GM18498 (cell line): ENCODE measurements around the gene INPP5B.

Experiments
- ATAC-seq: cut with Tn5 transposase; IDR thresholded peaks from one replicate; pipeline ENCODE4 v1.9.1; 2021; ENCODE audit warnings: mild to moderate bottlenecking, moderate library complexity; ENCODE audit not compliant: unreplicated experiment

INPP5B gene

GRCh38 chr1:37878071-37878470, 68.8 kb downstream of the INPP5B start:
- no peak for ATAC-seq

- no peak for ATAC-seq
These were observed 71.0 kb downstream of the INPP5B start for GRCh38 chr1:37875833-37876232.

GRCh38 chr1:37872692-37873091, 74.2 kb downstream of the INPP5B start:
- ATAC-seq = no peak

- ATAC-seq = no peak
These were observed 78.4 kb downstream of the INPP5B start for GRCh38 chr1:37868466-37868865.

- ATAC-seq = no peak
These were observed 79.1 kb downstream of the INPP5B start for GRCh38 chr1:37867784-37868183.

- ATAC-seq = no peak
These were observed 80.4 kb downstream of the INPP5B start for GRCh38 chr1:37866491-37866890.

GRCh38 chr1:37865348-37866120, 81.3 kb downstream of the INPP5B start:
- ATAC-seq = no peak

- no peak for ATAC-seq
These were observed 84.5 kb downstream of the INPP5B start for GRCh38 chr1:37862330-37862729.

- ATAC-seq = no peak
These were observed 85.7 kb downstream of the INPP5B start for GRCh38 chr1:37861151-37861550.

- no peak for ATAC-seq
These were observed 86.5 kb downstream of the INPP5B start for GRCh38 chr1:37860346-37860666.

GRCh38 chr1:37859507-37860345, 87.1 kb downstream of the INPP5B start, which contains the start of gene MTF1:
Gene MTF1 (minus strand): TSS chr1:37859592. CDS start chr1:37857658, 1,934 bp downstream.
- ATAC-seq = peak; percentile 94

GRCh38 chr1:37858931-37859506, 87.8 kb downstream of the INPP5B start:
- peak; percentile 26 for ATAC-seq

GRCh38 chr1:37854406-37854805, 92.4 kb downstream of the INPP5B start:
- no peak for ATAC-seq

GRCh38 chr1:37853157-37853556, 93.7 kb downstream of the INPP5B start:
- no peak for ATAC-seq

GRCh38 chr1:37851782-37852210, 95.1 kb downstream of the INPP5B start:
- no peak for ATAC-seq

GRCh38 chr1:37851262-37851661, 95.6 kb downstream of the INPP5B start:
- ATAC-seq = no peak

GRCh38 chr1:37850352-37850955, 96.4 kb downstream of the INPP5B start:
- ATAC-seq = no peak

GRCh38 chr1:37849480-37849879, 97.4 kb downstream of the INPP5B start:
- no peak for ATAC-seq

GRCh38 chr1:37846647-37847339, 100.1 kb downstream of the INPP5B start:
- ATAC-seq = no peak

GRCh38 chr1:37845786-37846185, 101.1 kb downstream of the INPP5B start:
- ATAC-seq = no peak
